Prostate gland (tissue), 2 donors: Measurements from ENCODE around the gene FRMD4A.

Experiments used
- POLR2A ChIP-seq: fragments of 450-650 bp; IDR thresholded peaks from one replicate; pipeline ENCODE4 v1.6.1; 2016; ENCODE audit warnings: antibody characterized with exemption, mild to moderate bottlenecking
- POLR2AphosphoS5 ChIP-seq: sonication (generic); formaldehyde crosslinking; IDR thresholded peaks from one replicate; pipeline ENCODE4 v1.6.1; 2017; ENCODE audit warnings: antibody characterized with exemption
- TF ChIP-seq, protein P1 (sequence below), 4 experiments: fragments of 200-600 bp in 2 of 4; fragments of 450-650 bp in 2 of 4; sonication (generic) in 2 of 4; IDR thresholded peaks; 1 replicate in 3 of 4; 2 replicates in 1 of 4; pipeline ENCODE4 v1.5.1; 2016 to 2019; ENCODE audit warnings: antibody characterized with exemption in 4 of 4, mild to moderate bottlenecking in 2 of 4, moderate library complexity in 2 of 4

DNA sequence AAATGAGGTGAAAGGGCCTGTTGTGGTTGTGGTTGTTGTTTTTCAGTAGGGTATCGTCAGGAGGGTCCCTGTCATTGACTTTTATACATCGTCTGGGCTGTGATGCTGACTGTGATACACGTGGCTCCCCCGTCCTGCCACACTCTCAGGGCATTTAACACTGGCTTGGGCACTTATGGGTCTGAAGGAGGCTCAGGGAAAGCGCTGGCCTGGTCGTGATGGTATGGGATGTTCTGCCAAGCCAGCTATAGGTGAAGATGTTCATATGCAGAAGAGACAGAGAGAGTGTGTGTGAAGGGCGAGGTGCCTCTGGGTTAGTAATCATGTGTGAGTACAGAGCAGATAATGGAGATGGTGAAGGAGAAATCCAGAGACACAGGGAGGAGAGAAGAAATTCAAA lies 585.5 kb downstream of the FRMD4A start:
- TF ChIP-seq, protein P1, sequence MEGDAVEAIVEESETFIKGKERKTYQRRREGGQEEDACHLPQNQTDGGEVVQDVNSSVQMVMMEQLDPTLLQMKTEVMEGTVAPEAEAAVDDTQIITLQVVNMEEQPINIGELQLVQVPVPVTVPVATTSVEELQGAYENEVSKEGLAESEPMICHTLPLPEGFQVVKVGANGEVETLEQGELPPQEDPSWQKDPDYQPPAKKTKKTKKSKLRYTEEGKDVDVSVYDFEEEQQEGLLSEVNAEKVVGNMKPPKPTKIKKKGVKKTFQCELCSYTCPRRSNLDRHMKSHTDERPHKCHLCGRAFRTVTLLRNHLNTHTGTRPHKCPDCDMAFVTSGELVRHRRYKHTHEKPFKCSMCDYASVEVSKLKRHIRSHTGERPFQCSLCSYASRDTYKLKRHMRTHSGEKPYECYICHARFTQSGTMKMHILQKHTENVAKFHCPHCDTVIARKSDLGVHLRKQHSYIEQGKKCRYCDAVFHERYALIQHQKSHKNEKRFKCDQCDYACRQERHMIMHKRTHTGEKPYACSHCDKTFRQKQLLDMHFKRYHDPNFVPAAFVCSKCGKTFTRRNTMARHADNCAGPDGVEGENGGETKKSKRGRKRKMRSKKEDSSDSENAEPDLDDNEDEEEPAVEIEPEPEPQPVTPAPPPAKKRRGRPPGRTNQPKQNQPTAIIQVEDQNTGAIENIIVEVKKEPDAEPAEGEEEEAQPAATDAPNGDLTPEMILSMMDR (IDR thresholded peaks at IDR 0.05), result no peak
- no peak for TF ChIP-seq POLR2A
- no peak for TF ChIP-seq POLR2AphosphoS5
